ENCODE data around the gene ZNF530.

ZNF530 gene

DNA sequence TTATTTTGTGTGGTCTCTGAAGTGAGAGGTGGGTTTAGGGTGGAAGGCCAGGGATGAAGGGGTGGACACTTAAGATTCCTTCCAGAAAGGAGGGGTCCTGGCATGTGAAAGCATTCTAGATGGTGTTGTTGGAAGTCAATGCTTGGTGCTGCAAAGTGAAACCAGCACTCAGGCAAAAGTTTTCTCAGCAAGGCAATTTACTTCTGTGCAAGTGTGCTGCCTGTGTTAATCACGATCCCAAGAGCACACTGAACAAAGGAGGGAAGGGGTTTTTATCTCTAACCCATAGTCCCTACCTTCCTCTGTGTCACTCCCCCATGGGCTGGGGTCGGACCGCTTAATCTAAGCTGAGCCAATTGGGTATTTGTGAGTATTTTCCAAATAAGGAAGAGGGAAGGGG lies 15.7 kb downstream of the ZNF530 start:
- DNase-seq (ENCODE audit: low spot score) = no peak

DNA sequence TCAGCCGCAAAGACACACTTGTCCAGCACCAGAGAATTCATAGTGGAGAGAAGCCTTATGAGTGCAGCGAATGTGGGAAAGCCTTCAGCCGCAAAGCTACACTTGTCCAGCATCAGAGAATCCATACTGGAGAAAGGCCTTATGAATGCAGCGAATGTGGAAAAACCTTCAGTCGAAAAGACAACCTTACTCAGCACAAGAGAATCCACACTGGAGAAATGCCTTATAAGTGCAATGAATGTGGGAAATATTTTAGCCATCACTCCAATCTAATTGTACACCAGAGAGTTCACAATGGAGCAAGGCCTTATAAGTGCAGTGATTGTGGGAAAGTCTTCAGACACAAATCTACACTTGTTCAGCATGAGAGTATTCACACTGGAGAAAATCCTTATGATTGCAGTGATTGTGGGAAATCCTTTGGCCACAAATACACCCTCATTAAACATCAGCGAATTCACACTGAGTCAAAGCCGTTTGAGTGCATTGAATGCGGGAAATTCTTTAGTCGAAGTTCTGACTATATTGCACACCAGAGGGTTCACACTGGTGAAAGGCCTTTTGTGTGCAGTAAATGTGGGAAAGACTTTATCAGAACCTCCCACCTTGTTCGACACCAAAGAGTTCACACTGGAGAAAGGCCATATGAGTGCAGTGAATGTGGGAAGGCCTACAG lies 21.1 kb downstream of the ZNF530 start:
- DNase-seq (ENCODE audit: low spot score) = no peak

DNA sequence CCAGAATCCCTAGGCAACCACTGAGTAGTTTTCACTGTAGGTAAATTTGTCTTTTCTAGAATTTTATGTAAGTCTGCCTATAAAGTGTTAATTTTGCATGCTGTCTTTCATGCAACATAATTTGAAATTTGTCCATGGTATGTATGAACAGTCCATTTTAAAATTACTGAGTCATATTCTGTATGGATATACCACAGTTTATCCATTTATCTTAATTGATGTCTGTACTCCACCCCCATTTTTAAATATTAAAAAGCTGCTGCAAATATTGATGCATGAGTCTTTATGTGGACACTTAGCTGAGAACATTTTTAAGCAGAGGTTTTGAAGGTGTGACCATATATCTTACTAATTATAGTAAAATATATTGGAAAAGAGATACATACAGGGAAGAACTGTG lies 23.4 kb downstream of the ZNF530 start:
- no peak for DNase-seq (ENCODE audit: low spot score)

DNA sequence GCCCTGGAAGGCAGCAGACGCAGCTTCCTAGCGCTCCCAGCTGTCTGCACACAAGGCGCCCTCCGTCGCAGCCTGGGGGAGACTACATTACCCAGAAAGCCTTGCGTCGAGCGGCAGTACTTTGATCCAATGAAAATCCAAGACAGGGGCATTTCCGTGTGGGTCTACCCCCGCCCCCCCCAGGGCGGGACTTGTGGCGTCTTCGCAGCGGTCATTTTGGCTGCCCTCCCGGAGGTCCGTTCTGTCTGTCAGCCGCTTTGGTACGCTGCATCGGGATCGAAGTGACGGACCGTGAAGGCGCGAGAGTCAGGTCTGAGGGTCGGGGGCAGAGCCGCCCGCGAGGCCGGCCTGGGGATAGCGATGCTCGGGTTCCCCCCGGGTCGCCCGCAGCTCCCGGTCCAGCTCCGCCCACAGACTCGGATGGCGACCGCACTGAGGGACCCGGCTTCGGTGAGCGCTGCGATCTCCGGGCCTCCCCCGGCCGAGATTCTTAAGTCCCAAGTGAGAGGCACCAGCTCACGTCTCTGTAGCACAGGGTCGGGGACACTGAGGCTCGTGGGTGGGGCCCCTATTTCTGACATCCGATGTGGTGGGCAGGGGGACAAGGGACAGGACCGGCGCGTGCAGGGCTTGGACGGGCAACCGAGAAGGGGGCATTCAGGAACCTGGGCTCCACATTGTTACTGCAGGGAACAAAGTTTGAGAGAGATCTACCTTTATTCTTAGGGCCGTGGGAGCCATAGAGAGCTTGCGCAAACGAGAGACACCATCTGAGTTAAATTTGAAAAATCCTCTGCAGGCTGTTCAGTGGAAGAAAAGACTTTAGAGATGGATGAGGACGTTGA lies 33.5 kb downstream of the ZNF530 start, which contains the start of gene ZNF211:
ZNF211 (plus strand) TSS at position 182 of the 845 bp plus-strand sequence; CDS start at position 361, 179 bp downstream.
- DNase-seq (ENCODE audit: low spot score) = peak; percentile 91

DNA sequence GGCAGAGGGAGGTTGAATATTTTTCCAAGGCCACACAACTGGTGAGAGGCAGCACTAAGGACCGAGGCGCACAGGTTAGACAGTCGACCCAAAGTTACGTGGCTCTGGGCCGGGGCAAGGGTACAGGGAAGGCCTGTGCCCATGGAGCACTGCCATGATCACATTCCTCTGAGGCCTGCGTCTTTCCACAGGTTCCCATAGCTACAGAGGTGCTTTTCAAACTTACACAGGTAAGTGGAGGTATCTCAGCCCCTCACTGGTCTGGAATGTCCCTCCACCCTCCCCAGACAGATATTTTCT lies 34.1 kb downstream of the ZNF530 start:
- no peak for DNase-seq (ENCODE audit: low spot score)

DNA sequence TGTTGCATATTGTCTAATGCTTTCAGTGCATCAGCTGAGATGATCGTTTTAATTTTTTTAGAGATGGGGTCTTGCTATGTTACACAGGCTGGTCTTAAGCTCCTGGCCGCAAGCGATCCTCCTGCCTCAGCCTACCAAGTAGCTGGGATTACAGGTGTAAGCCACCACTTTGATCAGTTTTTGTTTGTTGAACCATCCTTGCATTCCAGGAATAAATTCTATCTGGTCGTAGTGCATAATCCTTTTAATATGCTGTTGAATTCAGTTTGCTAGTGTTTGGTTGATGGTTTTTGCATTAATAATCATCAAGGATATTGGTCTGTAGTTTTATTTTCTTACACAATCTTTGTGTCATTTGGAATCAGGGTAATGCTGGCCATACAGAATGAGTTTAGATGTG lies 37.7 kb downstream of the ZNF530 start:
- DNase-seq (ENCODE audit: low spot score) = no peak

DNA sequence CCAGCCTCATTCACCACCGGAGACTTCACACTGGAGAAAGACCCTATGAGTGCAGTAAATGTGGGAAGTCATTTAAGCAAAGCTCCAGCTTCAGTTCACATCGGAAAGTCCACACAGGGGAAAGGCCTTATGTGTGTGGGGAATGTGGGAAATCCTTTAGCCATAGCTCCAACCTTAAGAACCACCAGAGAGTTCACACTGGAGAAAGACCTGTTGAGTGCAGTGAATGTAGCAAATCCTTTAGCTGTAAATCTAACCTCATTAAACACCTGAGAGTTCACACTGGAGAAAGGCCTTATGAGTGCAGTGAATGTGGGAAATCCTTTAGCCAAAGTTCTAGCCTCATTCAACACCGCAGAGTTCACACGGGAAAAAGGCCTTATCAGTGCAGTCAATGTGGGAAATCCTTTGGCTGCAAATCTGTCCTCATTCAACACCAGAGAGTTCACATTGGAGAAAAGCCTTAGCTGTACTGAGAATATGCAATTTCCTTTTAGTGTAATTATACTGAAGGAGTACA lies 42.1 kb downstream of the ZNF530 start:
- no peak for DNase-seq (ENCODE audit: low spot score)

DNA sequence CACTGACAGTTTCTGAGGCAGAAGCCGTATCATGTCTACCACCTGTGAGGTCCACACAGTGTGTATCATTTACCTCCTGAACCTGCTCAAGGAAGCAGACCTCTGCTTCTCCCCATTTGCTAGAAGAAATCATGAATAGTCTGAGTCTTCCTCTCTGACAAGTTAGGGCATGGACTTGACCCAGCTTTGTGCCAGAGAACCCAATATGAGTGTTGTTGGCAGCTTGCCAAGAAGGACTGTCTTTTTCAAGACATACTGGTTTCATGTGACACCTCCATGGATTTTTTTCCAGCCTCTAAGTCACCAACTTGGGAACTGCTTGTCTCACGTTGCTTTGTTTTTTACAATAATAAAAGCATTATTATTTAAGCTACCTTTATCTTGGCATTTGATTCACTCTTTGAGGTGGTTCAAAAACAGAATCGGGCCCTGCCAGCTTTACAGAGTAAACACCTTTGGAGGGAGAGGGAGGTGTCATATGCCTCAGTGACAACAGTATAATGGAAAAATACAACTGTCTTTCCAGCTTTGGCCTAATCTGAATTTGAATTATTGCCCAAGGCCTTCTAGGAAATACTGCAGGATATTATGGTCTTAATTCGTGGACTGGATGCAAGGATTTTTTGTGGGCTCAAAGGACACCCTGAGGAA lies 42.8 kb downstream of the ZNF530 start:
- DNase-seq (ENCODE audit: low spot score) = no peak

DNA sequence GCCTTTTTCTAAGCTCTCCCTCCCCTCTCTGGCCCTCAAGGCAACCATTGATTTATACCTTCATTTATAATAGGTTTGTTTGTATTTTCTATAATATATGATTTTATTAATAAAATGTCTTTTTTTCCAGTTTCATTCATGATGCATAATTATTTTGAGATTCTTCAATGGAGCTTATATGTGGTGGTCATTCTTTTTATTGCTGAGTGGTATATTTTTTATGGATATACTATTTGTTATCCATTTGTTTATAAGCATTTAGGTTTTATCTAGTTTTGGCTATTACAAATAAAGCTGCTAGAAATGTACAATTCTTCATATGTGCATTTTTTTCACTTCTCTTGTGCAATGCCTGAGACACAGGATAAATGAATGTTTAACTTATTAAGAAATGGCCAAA lies 44.0 kb downstream of the ZNF530 start:
- DNase-seq (ENCODE audit: low spot score) = no peak

DNA sequence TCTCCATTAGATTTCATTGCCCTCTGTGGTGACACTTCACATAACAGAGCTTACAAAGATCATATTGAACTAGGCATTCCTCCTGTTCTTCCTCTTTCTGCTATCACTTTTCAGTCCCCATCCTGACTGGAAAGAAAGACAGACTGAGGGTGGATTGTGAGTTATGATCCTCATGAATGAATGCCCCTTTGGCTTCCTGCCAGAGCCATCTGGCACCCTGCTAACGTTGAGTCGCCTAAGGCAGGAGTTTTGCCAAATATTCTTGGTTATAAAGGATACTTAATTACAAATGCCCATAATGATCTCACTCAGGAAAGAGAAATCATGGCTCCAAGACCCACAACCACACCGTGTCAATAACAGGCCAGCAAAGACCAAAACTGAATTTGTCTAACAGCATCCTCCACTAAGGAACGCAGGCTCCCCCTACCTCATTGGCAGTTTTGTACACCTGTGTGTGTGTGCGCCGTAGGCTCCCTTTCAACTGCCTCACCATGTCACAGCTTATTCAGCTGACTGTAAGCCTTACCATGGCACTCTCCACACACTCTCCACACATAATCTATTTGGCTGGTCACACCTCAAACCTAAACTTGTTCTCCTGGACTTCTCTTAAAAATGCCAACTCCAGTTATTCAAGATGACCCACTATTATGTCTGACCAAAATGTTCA lies 48.8 kb downstream of the ZNF530 start:
- no peak for DNase-seq (ENCODE audit: low spot score)

DNA sequence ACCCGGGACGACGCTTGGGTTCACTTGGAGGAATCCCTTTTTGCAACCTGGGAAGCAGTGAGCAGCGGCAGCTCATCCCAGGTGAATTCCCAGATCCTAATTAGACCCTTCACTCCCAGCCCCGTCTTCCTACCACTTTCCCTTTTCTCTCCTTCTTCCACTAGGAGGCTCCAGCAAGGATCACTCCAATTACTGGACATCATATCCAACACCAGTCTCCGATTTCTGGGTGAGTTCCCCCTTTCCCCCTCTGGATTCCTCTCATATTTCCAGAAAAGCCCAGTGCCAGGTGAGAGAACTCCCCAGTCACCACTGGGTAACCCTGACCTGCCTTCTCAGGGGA lies 51.9 kb downstream of the ZNF530 start:
- DNase-seq (ENCODE audit: low spot score) = no peak

DNA sequence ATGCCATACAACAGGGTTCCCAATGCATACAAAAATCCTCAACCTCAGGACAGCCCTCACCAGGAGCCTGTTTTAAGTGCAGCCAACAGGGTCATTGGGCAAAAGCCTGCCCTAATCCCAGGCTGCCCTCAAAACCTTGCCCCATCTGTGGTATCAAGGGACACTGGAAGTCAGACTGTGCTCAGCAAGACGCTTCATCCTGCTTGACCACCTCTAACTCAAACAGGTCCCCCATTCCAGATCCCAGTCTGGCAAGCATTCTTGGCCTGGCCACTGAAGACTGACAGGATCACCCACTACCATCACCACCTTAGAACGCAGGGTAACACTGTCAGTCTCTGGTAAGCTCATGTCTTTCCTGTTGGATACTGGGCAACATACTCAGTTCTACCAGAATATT lies 54.0 kb downstream of the ZNF530 start:
- no peak for DNase-seq (ENCODE audit: low spot score)

DNA sequence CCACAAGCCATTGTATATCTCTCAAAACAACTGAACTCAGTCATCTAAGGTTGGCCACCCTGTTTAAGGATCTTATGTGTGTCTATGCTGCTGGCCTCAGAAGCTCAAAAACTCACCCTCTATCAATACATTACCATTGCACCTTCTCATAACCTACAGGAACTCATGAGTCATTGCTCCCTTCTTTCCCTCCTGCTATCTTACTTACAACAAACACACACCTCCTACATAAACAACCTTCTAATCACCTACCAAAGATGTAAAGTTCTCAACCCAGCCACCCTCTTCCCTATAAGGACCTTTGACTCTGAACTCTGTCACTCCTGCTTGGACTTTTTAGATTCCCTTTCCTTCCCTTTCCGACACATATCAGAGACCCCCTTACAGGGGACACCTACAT lies 55.8 kb downstream of the ZNF530 start:
- DNase-seq (ENCODE audit: low spot score) = no peak

DNA sequence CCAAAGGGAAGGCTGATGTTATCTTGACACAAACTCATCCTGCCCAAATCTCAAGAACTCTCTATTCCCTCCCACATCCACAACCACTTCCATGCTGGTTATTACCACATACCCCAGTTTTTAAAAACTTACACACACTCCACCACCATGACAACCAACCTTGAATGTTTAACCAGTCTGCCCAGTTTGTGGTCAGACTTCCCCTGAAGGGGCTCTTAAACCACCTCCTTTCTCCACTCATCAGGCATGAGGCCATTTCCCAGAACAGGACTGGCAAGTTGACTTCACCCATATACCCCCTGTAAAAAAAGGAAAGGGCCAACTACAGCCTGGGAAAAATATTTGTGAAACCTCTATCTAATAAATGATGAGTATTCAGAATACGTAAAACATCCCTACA lies 56.7 kb downstream of the ZNF530 start:
- no peak for DNase-seq (ENCODE audit: low spot score)
